HG02798 (cell line): ENCODE measurements around the gene ROR1.
"Not testable (repeated sequence)": the region's sequence is repeated elsewhere in the genome, so short reads cannot be mapped to it uniquely, and the experiment has no call there.

Experiments
- ATAC-seq: cut with Tn5 transposase; IDR thresholded peaks from one replicate; pipeline ENCODE4 v1.9.1; 2021; ENCODE audit warnings: mild to moderate bottlenecking; ENCODE audit not compliant: unreplicated experiment, poor library complexity

The ROR1 gene

DNA sequence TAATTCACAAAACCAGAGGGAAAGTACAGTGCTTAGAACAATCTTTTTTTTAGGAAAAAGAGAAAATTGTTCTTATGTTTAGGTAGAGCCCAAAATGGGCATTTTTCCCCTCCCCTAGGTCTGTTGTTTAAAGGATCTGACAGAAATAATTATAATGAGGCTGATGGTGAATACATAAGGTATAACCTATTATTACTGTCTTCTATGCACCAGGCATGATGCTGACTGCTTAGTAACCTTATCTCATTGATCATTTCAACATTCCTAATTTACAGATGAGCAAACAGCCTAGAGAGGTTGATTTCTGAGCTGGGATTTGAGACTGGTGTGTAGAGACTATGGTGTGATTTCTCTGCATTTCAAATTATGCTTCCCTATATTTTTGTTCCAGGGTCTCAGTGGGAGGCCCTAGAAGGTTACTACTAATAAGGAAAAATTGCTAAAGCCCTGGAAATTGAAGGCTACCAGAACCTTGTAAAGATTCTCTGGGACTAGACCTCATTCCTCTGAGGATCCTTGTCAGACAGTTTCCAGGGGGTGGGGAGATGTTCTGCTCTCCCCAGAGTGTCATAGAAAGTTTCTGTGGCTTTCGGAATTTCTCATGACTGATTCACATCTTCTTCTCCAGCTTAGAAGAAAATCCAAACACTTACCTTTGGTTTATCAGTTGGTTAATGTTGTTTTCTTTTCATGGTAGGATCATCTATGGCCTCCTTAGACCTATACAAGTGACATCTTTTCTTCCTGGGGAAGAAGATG, 44.9 kb downstream of the ROR1 start:
- no peak for ATAC-seq

DNA sequence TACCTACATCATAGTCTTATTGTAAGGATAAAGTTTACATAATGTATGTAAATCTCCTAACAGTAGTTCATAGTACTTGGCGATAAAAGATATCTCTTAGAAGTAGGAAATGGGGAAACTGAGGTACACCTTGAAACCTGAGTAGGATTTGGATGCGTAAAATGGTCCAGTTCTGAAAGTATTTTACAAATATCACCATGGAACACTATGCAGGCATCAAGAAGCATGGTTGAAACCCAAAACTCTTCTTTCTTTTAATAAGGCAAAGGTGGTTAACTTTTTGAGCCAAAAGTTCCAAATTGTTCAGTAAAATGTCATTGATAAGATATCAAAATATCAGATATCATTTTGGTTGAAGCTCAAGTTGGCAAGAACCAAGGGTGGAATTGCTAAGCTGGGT, 46.0 kb downstream of the ROR1 start:
- no peak for ATAC-seq

DNA sequence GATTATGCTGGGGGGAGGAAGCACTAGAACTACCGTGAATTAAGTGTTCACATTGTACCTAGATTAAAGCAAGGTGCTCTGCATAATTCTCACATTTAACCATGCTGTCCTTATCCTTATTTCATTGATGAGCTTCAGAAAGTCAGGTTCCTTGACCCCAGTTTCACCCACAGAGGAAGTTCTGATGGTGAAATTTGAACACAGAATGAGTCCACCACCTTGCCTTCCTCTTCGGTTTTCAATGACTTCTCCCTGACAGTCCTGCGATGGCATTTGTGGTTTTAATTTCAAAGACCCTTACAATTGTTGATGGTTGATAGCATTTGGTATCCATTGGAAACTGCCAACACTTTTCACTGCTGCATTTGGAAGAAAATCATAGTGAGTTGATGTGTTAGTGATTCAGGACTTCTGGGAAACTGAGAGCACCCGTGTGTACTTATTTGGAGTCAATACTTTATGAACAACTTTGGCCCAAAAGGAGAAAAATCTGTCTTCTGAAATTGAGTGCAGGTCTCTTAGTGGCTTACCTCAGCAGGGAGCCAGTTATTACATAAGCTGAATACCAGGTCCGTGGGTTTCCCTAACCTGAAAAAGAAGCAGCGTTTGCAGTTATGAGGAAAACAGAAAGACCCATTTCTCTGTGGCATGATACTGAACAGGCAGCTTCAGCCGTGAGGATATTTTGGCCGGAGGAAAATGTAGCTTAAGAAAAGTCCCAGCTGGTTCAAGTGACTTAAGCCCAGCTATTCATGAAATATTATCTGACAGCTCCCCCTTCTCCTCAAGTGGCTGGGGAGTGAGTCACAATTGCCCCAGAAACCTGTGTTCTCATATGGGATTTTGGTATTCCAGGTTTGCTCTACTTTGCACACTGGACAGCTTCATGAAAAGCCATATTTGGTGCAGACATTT, 47.5 kb downstream of the ROR1 start:
- no peak for ATAC-seq

DNA sequence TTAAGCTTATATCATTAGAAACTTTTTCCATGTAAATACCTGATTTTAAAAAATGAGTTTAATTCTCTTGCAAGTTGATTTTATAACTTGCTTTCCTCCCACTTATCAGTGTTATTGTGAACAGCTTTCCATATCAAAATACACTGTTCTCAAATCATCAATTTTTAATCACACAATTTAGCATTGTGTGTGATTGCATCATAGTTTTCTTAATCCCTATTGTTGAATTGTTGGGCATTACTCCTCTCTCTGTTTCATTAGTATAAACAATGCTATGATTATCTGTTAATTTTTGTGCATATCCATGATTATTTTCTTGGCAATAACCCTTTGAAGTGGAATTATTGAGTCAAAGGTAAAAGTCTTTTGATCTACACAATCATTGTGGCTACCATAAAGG, 48.7 kb downstream of the ROR1 start:
- no peak for ATAC-seq

DNA sequence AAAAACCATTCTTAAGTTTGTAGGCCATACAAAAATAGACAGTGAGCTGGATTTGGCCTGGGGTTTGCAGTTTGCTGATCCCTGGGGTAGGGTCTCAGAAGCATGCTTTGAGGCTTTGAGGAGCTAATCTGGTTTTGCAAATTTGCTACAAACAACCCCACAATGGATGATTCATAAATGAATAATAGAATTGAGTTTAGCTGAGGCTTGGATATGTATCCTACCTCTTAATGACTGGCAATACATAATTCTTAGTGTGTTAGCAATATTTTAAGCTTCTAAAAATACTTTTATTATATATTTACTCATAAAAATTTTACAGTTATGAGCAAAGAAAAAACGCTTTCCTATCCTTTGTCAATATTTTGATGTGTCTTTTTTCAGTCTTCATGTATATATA, 50.6 kb downstream of the ROR1 start:
- ATAC-seq: no peak

DNA sequence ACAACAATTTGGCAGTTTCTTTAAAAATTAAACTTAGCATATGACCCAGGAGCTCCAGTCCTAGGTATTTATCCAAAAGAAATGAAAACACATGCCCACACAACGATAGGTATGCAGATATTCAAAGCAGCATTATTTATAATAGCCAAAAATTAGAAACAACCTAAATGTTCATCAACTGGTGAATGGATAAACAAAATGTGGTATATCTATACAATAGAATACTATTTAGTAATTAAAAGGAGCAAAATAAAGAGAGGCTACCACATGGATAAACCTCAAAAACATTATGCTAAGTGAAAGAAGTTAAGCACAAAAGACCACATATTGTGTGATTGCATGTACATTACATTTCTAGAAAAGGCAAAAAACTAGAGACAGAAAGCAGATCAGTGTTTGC, 51.3 kb downstream of the ROR1 start:
- ATAC-seq: no peak

DNA sequence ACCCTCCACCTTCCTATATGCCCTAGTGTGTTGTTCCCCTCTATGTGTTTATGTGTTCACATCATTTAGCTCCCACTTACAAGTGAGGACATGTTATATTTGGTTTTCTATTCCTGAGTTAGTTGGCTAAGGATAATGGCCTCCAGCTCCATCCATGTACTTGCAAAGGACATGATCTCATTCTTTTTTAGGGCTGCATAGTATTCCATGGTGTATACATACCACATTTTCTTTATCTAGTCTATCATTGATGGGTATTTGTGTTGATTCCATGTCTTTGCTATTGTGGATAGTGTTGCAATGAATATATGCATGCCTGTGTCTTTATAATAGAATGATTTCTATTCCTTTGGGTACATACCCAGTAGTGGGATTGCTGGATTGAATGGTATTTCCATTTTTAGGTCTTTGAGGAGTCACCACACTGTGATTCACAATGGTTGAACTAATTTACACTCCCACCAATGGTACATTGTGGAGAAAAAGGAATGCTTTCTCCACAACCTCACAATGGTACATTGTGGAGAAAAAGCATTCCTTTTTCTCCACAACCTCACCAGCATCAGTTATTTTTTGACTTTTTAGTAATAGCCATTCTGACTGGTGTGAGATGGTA, 52.5 kb downstream of the ROR1 start:
- ATAC-seq: not testable (repeated sequence)

DNA sequence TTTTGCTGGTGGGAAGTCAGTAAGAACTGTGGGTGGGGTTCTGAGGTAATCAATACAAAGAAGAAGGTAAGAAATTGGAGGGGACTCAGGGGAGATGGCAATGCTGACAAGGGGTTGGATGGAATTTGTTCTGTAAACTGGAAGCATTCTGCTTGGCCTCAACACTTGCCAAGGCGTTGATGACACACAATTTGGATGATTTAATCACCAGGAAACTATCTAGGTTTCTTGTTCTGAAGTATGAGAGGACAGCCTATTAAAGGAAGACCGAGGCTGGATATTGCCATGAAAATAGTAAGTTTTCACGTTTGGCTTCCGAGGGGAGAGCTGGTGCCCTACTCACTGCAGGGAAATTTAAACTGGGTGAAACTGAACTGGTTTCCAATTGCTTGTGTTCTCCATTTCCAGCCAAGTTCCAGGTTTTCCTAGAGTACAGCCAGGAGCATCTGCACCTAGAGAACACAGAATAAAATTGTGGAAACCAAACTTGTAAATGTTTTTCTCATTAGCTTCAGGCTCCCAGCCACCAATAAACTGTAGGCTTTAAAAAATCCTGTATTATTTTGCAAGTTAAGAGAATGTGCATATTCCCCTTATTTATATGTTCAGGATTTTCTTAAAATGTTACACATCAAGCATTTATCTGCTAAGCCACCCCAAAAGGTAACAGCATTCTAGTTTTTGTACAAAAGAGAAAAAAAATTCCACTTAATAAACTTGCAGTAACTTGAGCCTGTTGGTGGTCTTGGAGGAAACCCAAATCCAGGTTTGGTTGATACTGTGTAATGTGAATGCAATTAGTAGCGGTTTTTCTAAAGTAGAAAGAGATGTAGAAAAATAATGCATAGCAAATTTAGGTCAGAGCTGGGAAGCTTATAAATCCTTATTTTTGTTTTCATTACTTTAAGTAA, 53.8 kb downstream of the ROR1 start:
- ATAC-seq: no peak

DNA sequence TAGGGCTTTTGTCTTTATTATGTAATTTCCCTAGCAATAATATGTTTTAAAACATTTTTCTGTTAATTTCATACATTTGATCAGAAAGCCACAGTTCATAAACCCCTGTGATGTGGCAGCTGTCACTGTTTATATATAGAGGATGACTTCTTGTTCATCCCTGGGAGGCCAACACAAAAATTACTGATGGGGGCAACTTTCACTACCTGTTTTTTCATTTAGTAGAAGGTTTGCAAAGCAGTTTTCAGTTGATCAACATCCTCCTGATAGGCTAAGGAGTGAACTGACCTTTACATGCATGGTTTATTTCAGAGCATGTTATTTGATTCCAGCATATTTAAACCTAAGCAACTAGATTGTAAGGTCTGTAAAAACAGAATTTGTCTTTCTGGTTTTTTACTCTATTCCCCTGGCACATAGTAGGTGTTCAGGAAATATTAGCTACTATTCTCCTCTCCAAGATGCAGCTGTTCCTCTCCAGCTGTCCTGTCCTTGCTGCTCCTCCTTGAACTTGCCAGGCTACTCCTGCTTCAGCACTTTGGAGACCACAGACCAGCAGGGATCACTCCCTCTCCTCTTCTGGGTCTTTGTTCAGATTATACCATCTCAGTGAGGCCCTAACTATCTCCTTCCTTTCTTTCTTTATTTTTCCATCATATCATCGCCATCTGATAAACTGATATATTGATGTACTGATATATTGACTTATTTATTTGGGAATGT, 54.7 kb downstream of the ROR1 start:
- ATAC-seq: no peak

DNA sequence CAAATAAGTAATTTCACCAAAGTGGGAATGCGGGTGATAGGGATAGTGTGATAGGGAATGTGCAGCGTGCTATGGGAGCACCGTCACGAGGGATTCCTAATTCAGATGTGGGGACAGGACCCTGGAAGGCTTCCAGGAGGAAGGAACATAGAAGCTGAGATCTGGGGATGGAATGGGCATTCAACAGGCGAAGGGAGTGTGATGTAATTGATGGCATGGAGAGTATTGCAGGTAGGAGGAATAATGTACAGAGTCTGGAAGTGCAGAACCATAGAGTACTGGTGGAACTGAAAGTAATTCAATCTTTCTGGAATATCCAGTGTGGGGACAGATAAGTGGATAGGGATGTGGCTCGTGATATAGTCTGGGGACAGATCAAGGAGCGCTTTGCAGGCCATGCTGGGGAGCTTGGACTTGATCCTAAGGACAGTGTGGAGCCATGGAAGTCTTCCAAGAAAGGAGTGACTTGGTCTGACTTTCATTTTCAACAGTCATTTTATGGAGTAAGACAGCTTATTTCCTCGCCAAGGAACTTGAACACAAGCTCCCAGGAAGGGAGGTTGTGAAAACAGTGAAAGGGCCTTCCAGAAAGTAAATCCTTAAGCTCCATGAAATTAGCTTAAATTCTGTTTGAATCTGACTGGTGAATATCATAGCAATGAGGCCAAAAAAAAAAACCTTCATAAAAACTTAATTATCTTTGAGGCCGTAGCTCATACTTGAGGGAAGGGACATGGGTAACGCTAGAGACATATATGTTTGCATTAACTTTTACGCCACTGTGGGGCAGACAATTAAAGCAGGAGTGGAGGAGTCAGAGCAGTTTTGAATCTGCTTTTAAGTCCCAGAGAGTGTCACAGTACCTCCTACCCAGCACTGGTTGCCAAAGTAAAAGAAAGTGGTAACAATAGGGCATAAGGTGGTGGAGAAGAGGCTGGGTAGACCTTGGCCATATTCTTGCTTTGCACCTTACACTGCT, 55.8 kb downstream of the ROR1 start:
- no peak for ATAC-seq

DNA sequence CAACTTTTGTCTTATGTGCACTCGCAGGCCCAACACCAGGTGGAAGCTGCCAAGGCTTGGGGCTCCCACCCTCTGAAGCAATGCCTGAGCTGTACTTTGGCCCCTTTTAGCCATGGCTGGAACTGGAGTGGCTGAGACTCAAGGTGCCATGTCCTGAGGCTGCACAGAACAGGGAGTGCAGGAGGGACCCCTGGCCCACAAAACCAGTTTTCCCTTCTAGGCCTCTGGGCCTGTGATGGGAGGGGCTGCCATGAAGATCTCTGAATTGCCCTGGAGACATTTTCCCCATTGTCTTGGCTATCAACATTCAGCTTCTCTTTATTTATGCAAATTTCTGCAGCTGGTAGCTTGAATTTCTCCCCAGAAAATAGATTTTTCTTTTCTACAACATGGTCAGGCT, 57.6 kb downstream of the ROR1 start:
- ATAC-seq: no peak

DNA sequence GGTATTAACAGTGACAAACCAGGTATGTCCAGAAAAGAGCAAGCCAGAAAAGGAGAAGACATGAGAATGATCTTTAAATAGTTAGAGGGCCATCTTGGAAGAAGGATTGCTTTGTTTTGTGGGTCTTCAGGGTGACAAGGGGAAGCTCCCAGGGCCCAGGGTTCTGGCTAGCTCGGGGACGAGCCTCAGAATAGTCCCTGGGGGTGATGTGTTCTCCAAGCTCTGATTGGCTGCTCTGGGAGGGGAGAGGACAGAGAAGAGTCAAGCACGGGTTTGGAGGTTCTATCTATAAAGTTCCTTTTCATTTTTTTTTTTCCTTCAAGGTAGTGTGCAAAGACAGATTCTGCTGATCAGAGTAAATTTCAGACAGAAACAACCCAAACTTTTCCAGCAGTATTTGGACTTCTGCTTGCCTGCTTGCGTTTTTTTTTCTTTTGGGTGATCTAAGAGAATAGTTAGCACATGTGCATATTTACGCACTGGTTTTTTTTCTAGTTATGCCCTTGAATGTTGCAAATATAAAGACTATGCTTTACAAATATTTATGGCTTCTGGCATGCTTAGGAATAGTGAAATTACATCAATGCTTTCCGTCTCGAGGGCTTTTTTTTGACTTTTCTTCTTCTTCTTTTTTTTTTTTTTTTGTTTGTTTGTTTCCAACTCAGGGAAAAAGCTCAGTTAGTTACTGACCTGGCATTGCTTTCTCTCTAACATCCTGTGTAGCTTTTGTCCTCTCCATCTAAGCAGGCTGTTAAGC, 59.7 kb downstream of the ROR1 start:
- ATAC-seq: no peak

DNA sequence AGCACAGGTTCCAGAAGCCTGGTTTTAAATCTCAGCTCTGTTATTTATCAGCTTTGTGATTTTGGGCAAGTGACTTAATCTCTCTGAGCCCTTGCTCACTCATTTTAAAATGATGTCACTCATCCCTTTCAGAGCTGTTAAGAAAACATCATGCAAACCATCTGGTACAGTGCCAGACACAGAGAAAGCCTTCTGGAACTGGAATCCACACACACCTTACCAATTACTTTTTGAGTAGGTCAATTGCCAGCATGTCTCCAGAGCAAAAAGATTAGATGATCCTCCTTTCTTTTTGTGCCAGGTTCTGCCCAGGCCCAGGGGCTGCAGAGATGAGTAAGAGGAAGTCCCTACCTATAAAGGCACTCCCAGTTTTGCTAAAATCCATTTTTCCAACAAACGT, 61.3 kb downstream of the ROR1 start:
- ATAC-seq: no peak

DNA sequence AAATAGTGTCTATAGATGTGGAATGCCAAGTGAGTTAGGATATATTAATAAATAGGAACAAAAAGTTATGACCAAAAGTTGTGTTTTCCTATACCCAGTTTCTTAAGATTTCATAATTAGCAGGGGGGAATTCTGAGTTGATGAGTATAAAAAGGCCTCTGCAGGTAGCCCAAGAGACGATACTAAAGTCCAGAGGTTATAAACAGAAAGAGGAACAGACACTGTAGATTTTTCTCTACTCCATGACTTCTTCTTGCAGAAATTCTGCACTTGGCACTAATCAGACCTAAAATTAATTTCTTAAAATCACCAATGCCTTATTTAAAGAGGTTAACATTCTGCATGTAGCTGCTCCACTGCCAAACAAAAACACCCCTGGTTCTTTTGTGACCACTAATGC, 62.6 kb downstream of the ROR1 start:
- no peak for ATAC-seq

DNA sequence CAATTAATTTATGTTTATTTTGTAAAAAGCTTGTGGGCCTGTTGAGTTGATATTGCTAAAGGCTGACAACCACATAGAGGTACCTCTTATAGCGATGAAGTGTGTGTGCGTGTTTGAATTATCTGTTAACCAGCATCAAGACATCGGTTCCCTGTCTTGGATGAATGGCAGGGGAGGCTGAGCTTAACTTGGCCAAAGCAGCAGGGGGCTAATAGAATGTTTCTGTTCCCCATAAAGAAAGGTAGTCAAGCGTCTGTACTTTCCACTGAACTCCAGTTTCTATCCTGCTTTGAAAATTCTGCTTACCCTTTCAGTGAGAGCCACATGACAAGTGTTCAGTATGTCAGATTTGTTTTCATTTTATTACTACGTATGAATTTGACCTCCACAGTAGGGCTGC, 63.0 kb downstream of the ROR1 start:
- no peak for ATAC-seq

DNA sequence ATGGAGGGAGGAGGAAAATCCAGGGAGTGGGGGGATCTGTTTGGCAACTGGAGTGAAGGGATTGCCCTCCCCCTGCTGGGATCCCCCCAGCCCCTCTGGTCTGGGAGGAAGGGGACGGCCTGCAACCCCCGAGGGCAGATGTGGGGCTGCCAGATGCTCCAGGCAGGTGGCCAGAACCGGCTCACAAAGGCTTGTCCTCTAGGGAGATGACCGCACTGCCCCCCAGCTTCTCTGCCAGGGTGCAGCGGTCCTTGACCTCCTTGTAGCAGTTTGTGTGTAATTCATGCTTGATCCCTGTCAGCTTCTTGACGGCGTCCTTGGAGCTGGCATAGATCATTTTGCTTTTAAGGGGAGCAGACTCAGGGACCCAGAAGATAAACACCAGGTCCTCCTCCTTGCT, 69.2 kb downstream of the ROR1 start:
- no peak for ATAC-seq

DNA sequence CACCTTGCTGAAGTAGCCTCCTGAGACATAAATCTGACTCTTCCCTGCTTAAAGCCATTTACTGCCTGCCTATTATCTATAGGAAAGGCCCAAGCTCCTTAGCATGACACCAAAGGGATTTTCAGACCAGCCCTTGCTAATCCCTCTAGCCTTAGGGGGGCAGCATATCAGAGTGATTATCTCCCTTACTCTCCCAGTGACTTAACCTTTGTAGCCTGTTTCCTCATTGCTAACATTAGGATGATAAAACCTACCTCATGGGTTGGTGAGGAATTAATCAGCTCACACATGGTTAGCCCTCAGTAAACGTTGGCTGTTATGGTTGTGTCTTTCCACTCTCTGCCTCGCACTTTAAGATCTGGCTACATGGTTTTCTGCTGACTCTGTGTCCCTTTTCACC, 70.1 kb downstream of the ROR1 start:
- no peak for ATAC-seq

DNA sequence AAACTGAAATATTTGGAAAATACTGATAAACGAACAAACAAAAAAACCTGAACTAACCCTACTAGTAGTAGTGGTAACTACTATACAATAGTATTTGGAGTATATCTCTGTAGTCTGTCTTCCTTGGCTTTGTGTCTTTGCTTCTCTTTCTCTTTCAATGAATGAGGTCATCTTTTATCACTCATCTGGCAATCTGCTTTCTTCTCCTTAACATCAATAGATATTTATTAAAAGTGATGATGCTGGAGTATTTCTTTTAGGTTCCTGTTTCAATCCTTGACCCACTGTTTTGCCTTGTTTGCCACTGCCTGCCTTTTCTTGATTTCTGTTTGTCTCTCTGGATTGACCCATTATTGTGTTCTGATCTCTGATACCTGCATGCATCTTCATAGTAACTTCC, 71.5 kb downstream of the ROR1 start:
- no peak for ATAC-seq
